Stimulated activated CD4-positive, alpha-beta T cell treated with anti-CD3 and anti-CD28 coated beads, TNF-alpha, amount 100 ng/mL, for 4 hours (primary cell): ENCODE measurements around the gene PCDH1.
"Not testable (repeated sequence)": the region's sequence is repeated elsewhere in the genome, so short reads cannot be mapped to it uniquely, and the experiment has no call there.

Experiments used
- DNase-seq, 3 experiments: peaks; one replicate each; pipeline ENCODE4 v3.0.0-alpha.2; 2020; ENCODE audit warnings: low read depth in 3 of 3

The PCDH1 gene

GRCh38 chr5:141878186-141878710 is at the start of gene PCDH1:
TSS of gene PCDH1 (minus strand) at chr5:141878410. CDS start at chr5:141878262, 148 bp downstream.
- no peak for DNase-seq

- DNase-seq = no peak
These were observed 48.2 kb upstream of the PCDH1 start for GRCh38 chr5:141926434-141926833.

GRCh38 chr5:141923448-141924313 is 45.5 kb upstream of the PCDH1 start, which contains the start of gene DELE1:
TSS of gene DELE1 (plus strand) at chr5:141923871. CDS start at chr5:141923942, 71 bp downstream.
- peak; percentile 79 to 96 (median 90) for DNase-seq

GRCh38 chr5:141922827-141923447 is 44.7 kb upstream of the PCDH1 start:
- not testable (repeated sequence) for DNase-seq

GRCh38 chr5:141920771-141921170 is 42.6 kb upstream of the PCDH1 start:
- DNase-seq = no peak

- no peak for DNase-seq
These were observed 41.3 kb upstream of the PCDH1 start for GRCh38 chr5:141919218-141920119.

GRCh38 chr5:141917760-141918159 is 39.5 kb upstream of the PCDH1 start:
- no peak for DNase-seq

- no peak for DNase-seq
These were observed 38.3 kb upstream of the PCDH1 start for GRCh38 chr5:141916522-141916921.

- no peak for DNase-seq
These were observed 37.7 kb upstream of the PCDH1 start for GRCh38 chr5:141915881-141916336.

- DNase-seq = no peak
These were observed 36.6 kb upstream of the PCDH1 start for GRCh38 chr5:141914797-141915196.

GRCh38 chr5:141914199-141914743 is 36.1 kb upstream of the PCDH1 start:
- DNase-seq = peak in 1 of 3 experiments; percentile 9

GRCh38 chr5:141913560-141914198 is 35.5 kb upstream of the PCDH1 start:
- DNase-seq = no peak

- DNase-seq = no peak
These were observed 32.1 kb upstream of the PCDH1 start for GRCh38 chr5:141910271-141910673.

GRCh38 chr5:141909212-141909611 is 31.0 kb upstream of the PCDH1 start:
- no peak for DNase-seq

GRCh38 chr5:141908796-141909195 is 30.6 kb upstream of the PCDH1 start:
- DNase-seq = no peak

GRCh38 chr5:141906972-141907371 is 28.8 kb upstream of the PCDH1 start:
- DNase-seq = no peak

- DNase-seq = no peak
These were observed 28.3 kb upstream of the PCDH1 start for GRCh38 chr5:141906517-141906916.

GRCh38 chr5:141904551-141904950 is 26.3 kb upstream of the PCDH1 start:
- DNase-seq = no peak

GRCh38 chr5:141903261-141903660 is 25.1 kb upstream of the PCDH1 start:
- no peak for DNase-seq

- no peak for DNase-seq
These were observed 24.0 kb upstream of the PCDH1 start for GRCh38 chr5:141902015-141902814.
